ENCODE results near the gene MYL12A.

MYL12A gene

GRCh38 chr18:3212657-3213056, 34.9 kb upstream of the MYL12A start:
- no peak overlapping the region for H3K27ac ChIP-seq
- TF ChIP-seq ZFX (IDR thresholded peaks at IDR 0.05), result no peak

- no peak overlapping the region for H3K27ac ChIP-seq
- TF ChIP-seq CTCF (conservative IDR thresholded peaks at IDR 0.05), result no peak
- no peak for TF ChIP-seq ZFX (IDR thresholded peaks at IDR 0.05)
Measured at GRCh38 chr18:3213300-3214059, 34.1 kb upstream of the MYL12A start.

GRCh38 chr18:3214855-3215637, 32.6 kb upstream of the MYL12A start:
- TF ChIP-seq ZFX (IDR thresholded peaks at IDR 0.05), result no peak
- no peak for TF ChIP-seq CTCF (conservative IDR thresholded peaks at IDR 0.05)
- no peak overlapping the region for H3K27ac ChIP-seq

GRCh38 chr18:3216987-3217386, 30.6 kb upstream of the MYL12A start:
- no peak for TF ChIP-seq ZFX (IDR thresholded peaks at IDR 0.05)
- TF ChIP-seq CTCF (conservative IDR thresholded peaks at IDR 0.05), result no peak
- H3K27ac ChIP-seq, result no peak overlapping the region

GRCh38 chr18:3217948-3218647, 29.5 kb upstream of the MYL12A start:
- no peak overlapping the region for H3K27ac ChIP-seq

GRCh38 chr18:3218819-3219218, 28.8 kb upstream of the MYL12A start:
- no peak overlapping the region for H3K27ac ChIP-seq
- TF ChIP-seq ZFX (IDR thresholded peaks at IDR 0.05) (no peak), CTCF (conservative IDR thresholded peaks at IDR 0.05) (no peak)

More at GRCh38 chr18:3217948-3218647, 29.5 kb upstream of the MYL12A start:
- no peak for TF ChIP-seq CTCF (conservative IDR thresholded peaks at IDR 0.05)
- TF ChIP-seq ZFX (IDR thresholded peaks at IDR 0.05), result no peak

GRCh38 chr18:3219241-3219630, 28.4 kb upstream of the MYL12A start:
- H3K27ac ChIP-seq, result no peak overlapping the region
- no peak for TF ChIP-seq ZFX (IDR thresholded peaks at IDR 0.05)
- no peak for TF ChIP-seq CTCF (conservative IDR thresholded peaks at IDR 0.05)
